Activated CD8-positive, alpha-beta T cell treated with anti-CD3 and anti-CD28 coated beads for 36 hours (primary cell): Measurements from ENCODE around the gene GALNT2. TPM values are rescaled to one million over a fixed set of nuclear protein-coding genes. Genes with fewer than 3 reads are reported as not detected.

Source experiments
- ATAC-seq: fragments of 200-7000 bp; cut with Tn5 transposase; one replicate; pipeline ENCODE4 v1.10.0; 2021; ENCODE audit warnings: mild to moderate bottlenecking, moderate library complexity
- CTCF ChIA-PET: fragments of 350-600 bp; sonication (Branson Sonifier 250); formaldehyde crosslinking; loops from one replicate; lab custom pipeline; 2021; ENCODE audit warnings: antibody characterized with exemption; lab: Charles Lee
- POLR2A ChIA-PET: fragments of 350-600 bp; sonication (Branson Sonifier 250); formaldehyde crosslinking; loops from one replicate; lab custom pipeline; 2021; ENCODE audit warnings: antibody characterized with exemption; lab: Charles Lee
- DNase-seq: peaks from one replicate; pipeline ENCODE4 v3.0.0-alpha.2; 2020
- H3K27ac Mint-ChIP-seq: one replicate; pipeline ENCODE4 v1.8.0; 2021; ENCODE audit warnings: mild to moderate bottlenecking, mixed read lengths
- H3K27me3 Mint-ChIP-seq: one replicate; pipeline ENCODE4 v1.8.0; 2021; ENCODE audit warnings: mixed read lengths
- H3K36me3 Mint-ChIP-seq: one replicate; pipeline ENCODE4 v1.8.0; 2021; ENCODE audit warnings: low read depth, mixed read lengths
- H3K4me1 Mint-ChIP-seq: one replicate; pipeline ENCODE4 v1.8.0; 2021; ENCODE audit warnings: low read depth, mixed read lengths
- H3K4me3 Mint-ChIP-seq: one replicate; pipeline ENCODE4 v1.8.0; 2021; ENCODE audit warnings: mild to moderate bottlenecking, moderate library complexity, mixed read lengths
- H3K9me3 Mint-ChIP-seq: one replicate; pipeline ENCODE4 v1.8.0; 2021; ENCODE audit warnings: mixed read lengths
- CTCF ChIP-seq: fragments of 200-600 bp; IDR thresholded peaks from one replicate; pipeline ENCODE4 v1.8.0; 2022; ENCODE audit warnings: antibody characterized with exemption, mild to moderate bottlenecking
- intact Hi-C: fragments of 100-400 bp; cut with micrococcal nuclease; formaldehyde crosslinking; loops from one replicate; pipeline ENCODE4 v1.10.0; 2022
- total RNA-seq, 2 experiments: library from RNA; stranded (reverse); gene quantifications; one replicate each; pipeline ENCODE4 v1.2.3, GENCODE V29; 2021

The GALNT2 gene
- total RNA-seq, 2 experiments from 2014 or later: 40.1 to 42.3 TPM

GRCh38 chr1:230144758-230145504 lies 77.9 kb downstream of the GALNT2 start:
- Mint-ChIP-seq H3K27me3 (no peaks in the 10 kb centered on the region), H3K36me3 (peaks cover 4% of the 10 kb centered on the region), H3K4me1 (peaks cover 60% of the 10 kb centered on the region), H3K9me3 (no peaks in the 10 kb centered on the region), H3K27ac (no peak overlapping the region), H3K4me3 (no peak overlapping the region)
- intact Hi-C loops: no loop called here
- no peak for ATAC-seq
- no peak for TF ChIP-seq CTCF
- CTCF ChIA-PET: interaction anchor here (2.5 kb wide), 1 partner anchor 21 kb away, joined by 10 read pairs; no protein-coding TSS in a partner anchor
- POLR2A ChIA-PET: no interaction called here
- DNase-seq: no peak

- ATAC-seq (no peak), DNase-seq (peak; percentile 20)
- H3K4me1 Mint-ChIP-seq: peaks cover 64% of the 10 kb centered on the region
- no peaks in the 10 kb centered on the region for H3K27me3 Mint-ChIP-seq
- H3K36me3 Mint-ChIP-seq: peaks cover 4% of the 10 kb centered on the region
- H3K27ac Mint-ChIP-seq: no peak overlapping the region
- no peak for TF ChIP-seq CTCF
- no peak overlapping the region for H3K4me3 Mint-ChIP-seq
- ChIA-PET POLR2A (no interaction called here), CTCF (interaction anchor here (2.5 kb wide), 1 partner anchor 21 kb away, joined by 10 read pairs; no protein-coding TSS in a partner anchor)
- H3K9me3 Mint-ChIP-seq: no peaks in the 10 kb centered on the region
- intact Hi-C loops: no loop called here
Observed at GRCh38 chr1:230145505-230145899, 78.5 kb downstream of the GALNT2 start.

GRCh38 chr1:230145953-230146476 lies 79.0 kb downstream of the GALNT2 start:
- Mint-ChIP-seq H3K36me3 (peaks cover 4% of the 10 kb centered on the region), H3K27me3 (no peaks in the 10 kb centered on the region), H3K27ac (peak overlapping the region; percentile 50), H3K4me3 (no peak overlapping the region), H3K4me1 (peaks cover 59% of the 10 kb centered on the region), H3K9me3 (no peaks in the 10 kb centered on the region)
- ATAC-seq (no peak), DNase-seq (no peak)
- ChIA-PET CTCF (interaction anchor here (2.5 kb wide), 1 partner anchor 20 kb away, joined by 10 read pairs; no protein-coding TSS in a partner anchor), POLR2A (no interaction called here)
- no peak for TF ChIP-seq CTCF
- intact Hi-C loops: no loop called here

GRCh38 chr1:230146709-230147108 lies 79.7 kb downstream of the GALNT2 start:
- DNase-seq: no peak
- peaks cover 54% of the 10 kb centered on the region for H3K4me1 Mint-ChIP-seq
- ChIA-PET POLR2A (no interaction called here), CTCF (interaction anchor here (2.5 kb wide), 1 partner anchor 20 kb away, joined by 10 read pairs; no protein-coding TSS in a partner anchor)
- H3K9me3 Mint-ChIP-seq: no peaks in the 10 kb centered on the region
- H3K4me3 Mint-ChIP-seq: no peak overlapping the region
- H3K27ac Mint-ChIP-seq: no peak overlapping the region
- no peak for ATAC-seq
- TF ChIP-seq CTCF: no peak
- intact Hi-C loops: no loop called here
- no peaks in the 10 kb centered on the region for H3K27me3 Mint-ChIP-seq
- no peaks in the 10 kb centered on the region for H3K36me3 Mint-ChIP-seq
